Astrocyte (in vitro differentiated cells and primary cell): Measurements from ENCODE around the gene P4HA2. TPM values are rescaled to one million over a fixed set of nuclear protein-coding genes. Genes with fewer than 3 reads are reported as not detected.
"Not testable (repeated sequence)": the region's sequence is repeated elsewhere in the genome, so short reads cannot be mapped to it uniquely, and the experiment has no call there.

Experiments
- DNase-seq: peaks from one replicate; pipeline ENCODE4 v3.0.0-alpha.2; 2010; ENCODE audit warnings: low read depth
- FAIRE-seq: peaks from 2 replicates; lab custom pipeline; 2011; peaks lifted over from hg19 to GRCh38; lab: Jason Lieb, UNC
- H2AFZ ChIP-seq: 2 replicates; pipeline ENCODE4 v1.6.0; 2012; ENCODE audit warnings: low read depth, low read length, inconsistent platforms
- H3K27ac ChIP-seq: 2 replicates; pipeline ENCODE4 v1.5.1; 2011; ENCODE audit warnings: low read depth, low read length, inconsistent platforms
- H3K27me3 ChIP-seq: 2 replicates; pipeline ENCODE4 v1.6.0; 2011; ENCODE audit warnings: low read length, inconsistent platforms; ENCODE audit not compliant: insufficient read depth
- H3K36me3 ChIP-seq: 2 replicates; pipeline ENCODE4 v1.5.1; 2011; ENCODE audit warnings: low read length, inconsistent platforms; ENCODE audit not compliant: insufficient read depth
- H3K4me1 ChIP-seq: 2 replicates; pipeline ENCODE4 v1.5.1; 2011; ENCODE audit warnings: low read length, inconsistent platforms; ENCODE audit not compliant: insufficient read depth
- H3K4me2 ChIP-seq: 2 replicates; pipeline ENCODE4 v1.6.0; 2012; ENCODE audit warnings: low read length, inconsistent platforms
- H3K4me3 ChIP-seq: 2 replicates; pipeline ENCODE4 v1.5.1; 2011; ENCODE audit warnings: low read depth, mild to moderate bottlenecking, low read length, inconsistent platforms; ENCODE audit not compliant: insufficient read depth
- H3K79me2 ChIP-seq: 2 replicates; pipeline ENCODE4 v1.6.0; 2012; ENCODE audit warnings: mild to moderate bottlenecking, low read length, inconsistent platforms; ENCODE audit not compliant: insufficient read depth
- H3K9ac ChIP-seq: 2 replicates; pipeline ENCODE4 v1.6.0; 2012; ENCODE audit warnings: mild to moderate bottlenecking, low read length, inconsistent platforms
- H3K9me3 ChIP-seq: 2 replicates; pipeline ENCODE4 v1.5.1; 2012; ENCODE audit warnings: low read depth, mild to moderate bottlenecking, low read length, inconsistent platforms; ENCODE audit not compliant: insufficient read depth
- H4K20me1 ChIP-seq: 2 replicates; pipeline ENCODE4 v1.6.0; 2012; ENCODE audit warnings: low read length, inconsistent platforms; ENCODE audit not compliant: insufficient read depth
- H3K27ac Mint-ChIP-seq: one replicate; pipeline ENCODE4 v1.8.0; 2021; ENCODE audit warnings: mild to moderate bottlenecking, mixed read lengths; ENCODE audit not compliant: unreplicated experiment
- H3K27me3 Mint-ChIP-seq: one replicate; pipeline ENCODE4 v1.8.0; 2021; ENCODE audit warnings: low read depth, mixed read lengths; ENCODE audit not compliant: unreplicated experiment
- H3K36me3 Mint-ChIP-seq: one replicate; pipeline ENCODE4 v1.8.0; 2021; ENCODE audit warnings: low read depth, mixed read lengths; ENCODE audit not compliant: unreplicated experiment
- H3K4me1 Mint-ChIP-seq: one replicate; pipeline ENCODE4 v1.8.0; 2021; ENCODE audit warnings: low read depth, mixed read lengths; ENCODE audit not compliant: unreplicated experiment
- H3K4me3 Mint-ChIP-seq: one replicate; pipeline ENCODE4 v1.8.0; 2021; ENCODE audit warnings: mild to moderate bottlenecking, moderate library complexity, mixed read lengths; ENCODE audit not compliant: unreplicated experiment
- H3K9me3 Mint-ChIP-seq: one replicate; pipeline ENCODE4 v1.8.0; 2021; ENCODE audit warnings: mild to moderate bottlenecking, mixed read lengths; ENCODE audit not compliant: unreplicated experiment
- CTCF ChIP-seq: IDR thresholded peaks from 2 replicates; pipeline ENCODE4 v1.5.1; 2011; ENCODE audit warnings: low read depth, mild to moderate bottlenecking, inconsistent platforms, low read length, moderate library complexity; ENCODE audit not compliant: insufficient read depth
- EZH2 ChIP-seq: IDR thresholded peaks from 2 replicates; pipeline ENCODE4 v1.6.1; 2012; ENCODE audit warnings: mild to moderate bottlenecking, low read length, inconsistent platforms; ENCODE audit not compliant: insufficient read depth
- total RNA-seq: library from RNA; stranded (reverse); gene quantifications from 2 replicates; pipeline ENCODE4 v1.2.1, GENCODE V29; 2021

The P4HA2 gene
- total RNA-seq, 1 donor from 2014 or later = 214 TPM

- Mint-ChIP-seq H3K36me3 (peaks cover 3% of the 10 kb centered on the region), H3K27ac (no peak overlapping the region), H3K4me1 (no peaks in the 10 kb centered on the region), H3K9me3 (peaks cover 32% of the 10 kb centered on the region), H3K4me3 (no peak overlapping the region), H3K27me3 (peaks cover 13% of the 10 kb centered on the region)
- Histone ChIP-seq H3K36me3 (no peaks in the 10 kb centered on the region), H3K79me2 (no peaks in the 10 kb centered on the region), H3K4me1 (no peaks in the 10 kb centered on the region), H3K27me3 (no peaks in the 10 kb centered on the region), H3K4me3 (no peak overlapping the region), H4K20me1 (no peaks in the 10 kb centered on the region), H3K27ac (no peak overlapping the region), H3K4me2 (no peak overlapping the region), H3K9ac (no peak overlapping the region), H2AFZ (no peak overlapping the region), H3K9me3 (no peaks in the 10 kb centered on the region)
- FAIRE-seq (no peak), DNase-seq (no peak)
- TF ChIP-seq EZH2 (no peak), CTCF (no peak)
Observed at GRCh38 chr5:132156413-132156812, 71.2 kb downstream of the P4HA2 start.

DNA sequence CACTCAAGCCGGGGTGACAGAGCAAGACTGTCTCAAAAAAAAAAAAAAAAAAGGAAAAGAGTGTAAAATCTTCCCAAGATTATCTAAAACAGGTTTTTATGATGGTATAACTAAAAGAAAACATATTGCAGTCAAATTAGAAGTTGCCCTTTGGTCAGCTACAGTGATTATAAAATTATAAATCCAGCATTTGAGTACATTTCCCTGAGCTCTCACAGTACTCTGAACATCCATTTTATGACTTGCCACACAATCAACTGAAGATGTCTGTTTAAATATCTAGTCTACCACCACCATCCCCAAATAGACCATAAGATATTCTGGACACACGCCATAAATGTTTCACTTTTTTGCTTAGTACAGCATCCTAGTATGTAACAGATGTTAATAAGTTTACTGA is 77.1 kb downstream of the P4HA2 start:
- no peak for FAIRE-seq
- peaks cover 14% of the 10 kb centered on the region for H3K27me3 ChIP-seq
- H3K9me3 ChIP-seq = peaks cover 2% of the 10 kb centered on the region
- Mint-ChIP-seq H3K4me1 (no peaks in the 10 kb centered on the region), H3K4me3 (no peak overlapping the region), H3K27me3 (peaks cover 23% of the 10 kb centered on the region), H3K27ac (no peak overlapping the region), H3K9me3 (peaks cover 23% of the 10 kb centered on the region), H3K36me3 (peaks cover 2% of the 10 kb centered on the region)
- H3K27ac ChIP-seq = no peak overlapping the region
- H3K4me3 ChIP-seq = no peak overlapping the region
- no peak overlapping the region for H3K4me2 ChIP-seq
- H3K4me1 ChIP-seq = no peaks in the 10 kb centered on the region
- no peaks in the 10 kb centered on the region for H4K20me1 ChIP-seq
- H3K9ac ChIP-seq = no peak overlapping the region
- H3K36me3 ChIP-seq = no peaks in the 10 kb centered on the region
- DNase-seq = no peak
- H2AFZ ChIP-seq = no peak overlapping the region
- H3K79me2 ChIP-seq = no peaks in the 10 kb centered on the region
- TF ChIP-seq CTCF = no peak
- no peak for TF ChIP-seq EZH2

DNA sequence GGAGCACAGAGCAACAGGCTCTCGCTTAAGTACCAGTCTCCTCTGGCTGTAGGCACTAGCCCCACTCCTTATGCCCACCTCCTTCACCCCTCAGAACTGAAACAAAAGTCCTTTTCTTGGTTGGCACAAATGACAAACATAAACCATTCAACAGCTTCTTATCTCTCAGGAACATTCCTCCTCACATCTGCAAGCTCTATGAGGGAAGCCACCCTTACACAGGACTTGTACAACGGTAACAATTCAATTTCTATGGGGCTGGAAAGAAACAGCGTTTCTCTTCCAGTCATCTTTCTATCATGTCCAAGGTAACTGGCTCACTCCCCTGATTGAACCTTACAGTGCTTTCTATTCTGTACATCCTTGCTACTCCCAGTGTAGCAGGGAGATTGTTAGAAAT is 80.0 kb downstream of the P4HA2 start:
- FAIRE-seq = no peak
- H3K4me3 Mint-ChIP-seq = no peak overlapping the region
- no peak for TF ChIP-seq CTCF
- TF ChIP-seq EZH2 = no peak
- H3K9me3 Mint-ChIP-seq = peaks cover 21% of the 10 kb centered on the region
- H3K27ac Mint-ChIP-seq = no peak overlapping the region
- Histone ChIP-seq H2AFZ (no peak overlapping the region), H3K4me2 (no peak overlapping the region), H3K36me3 (no peaks in the 10 kb centered on the region), H3K9ac (no peak overlapping the region), H3K79me2 (no peaks in the 10 kb centered on the region), H3K27me3 (peaks cover 14% of the 10 kb centered on the region), H3K27ac (no peak overlapping the region), H4K20me1 (no peaks in the 10 kb centered on the region), H3K4me3 (no peak overlapping the region), H3K9me3 (peaks cover 2% of the 10 kb centered on the region), H3K4me1 (no peaks in the 10 kb centered on the region)
- H3K27me3 Mint-ChIP-seq = peaks cover 17% of the 10 kb centered on the region
- H3K4me1 Mint-ChIP-seq = no peaks in the 10 kb centered on the region
- no peak for DNase-seq
- peaks cover 2% of the 10 kb centered on the region for H3K36me3 Mint-ChIP-seq

- H3K79me2 ChIP-seq, H3K9ac ChIP-seq, H2AFZ ChIP-seq, H3K4me3 ChIP-seq, H3K27ac ChIP-seq, H4K20me1 ChIP-seq, H3K4me1 Mint-ChIP-seq, H3K4me3 Mint-ChIP-seq, DNase-seq, H3K4me1 ChIP-seq, H3K4me2 ChIP-seq, H3K9me3 ChIP-seq, FAIRE-seq, H3K27ac Mint-ChIP-seq, H3K36me3 ChIP-seq, H3K36me3 Mint-ChIP-seq: not testable (repeated sequence)
- Mint-ChIP-seq H3K27me3 (peaks cover 16% of the 10 kb centered on the region), H3K9me3 (peaks cover 17% of the 10 kb centered on the region)
- H3K27me3 ChIP-seq = peaks cover 14% of the 10 kb centered on the region
Observed at GRCh38 chr5:132145326-132145725, 82.3 kb downstream of the P4HA2 start.
